Parathyroid adenoma (tissue), 2 donors: ENCODE data around the gene PRELID3B.

Source experiments
- H2AFZ ChIP-seq: fragments of 300-600 bp; sonication (generic); one replicate; pipeline ENCODE4 v1.7.0; 2017; ENCODE audit warnings: antibody characterized with exemption, mild to moderate bottlenecking
- H3K27ac ChIP-seq: fragments of 300-600 bp; sonication (generic); one replicate; pipeline ENCODE4 v1.7.0; 2017
- H3K27me3 ChIP-seq: fragments of 300-600 bp; sonication (generic); one replicate; pipeline ENCODE4 v1.7.0; 2017; ENCODE audit warnings: low read length; ENCODE audit not compliant: control insufficient read depth, insufficient read depth
- H3K36me3 ChIP-seq: fragments of 300-600 bp; sonication (generic); one replicate; pipeline ENCODE4 v1.7.0; 2017; ENCODE audit warnings: low read length; ENCODE audit not compliant: control insufficient read depth, insufficient read depth
- H3K4me1 ChIP-seq: fragments of 300-600 bp; sonication (generic); one replicate; pipeline ENCODE4 v1.7.0; 2017; ENCODE audit warnings: control low read depth
- H3K4me2 ChIP-seq: fragments of 300-600 bp; sonication (generic); one replicate; pipeline ENCODE4 v1.7.0; 2017; ENCODE audit warnings: low read length
- H3K4me3 ChIP-seq: fragments of 300-600 bp; sonication (generic); one replicate; pipeline ENCODE4 v1.7.0; 2017; ENCODE audit warnings: low read depth, low read length
- H3K79me2 ChIP-seq: fragments of 300-600 bp; sonication (generic); one replicate; pipeline ENCODE4 v1.7.0; 2017; ENCODE audit warnings: control low read depth
- H3K9ac ChIP-seq: fragments of 300-600 bp; sonication (generic); one replicate; pipeline ENCODE4 v1.7.0; 2017; ENCODE audit warnings: mild to moderate bottlenecking
- H3K9me3 ChIP-seq: fragments of 300-600 bp; sonication (generic); one replicate; pipeline ENCODE4 v1.7.0; 2017; ENCODE audit warnings: low read length; ENCODE audit not compliant: control insufficient read depth
- CTCF ChIP-seq: fragments of 300-600 bp; sonication (generic); IDR thresholded peaks from one replicate; pipeline ENCODE4 v1.7.0; 2017; ENCODE audit warnings: antibody characterized with exemption, mild to moderate bottlenecking
- donor health status: primary hyperparathyroidism.

The PRELID3B gene

GRCh38 chr20:59033093-59033492, 9.5 kb downstream of the PRELID3B start:
- Histone ChIP-seq H3K79me2 (peaks cover 10% of the 10 kb centered on the region), H3K27me3 (no peaks in the 10 kb centered on the region), H3K9me3 (no peaks in the 10 kb centered on the region), H3K27ac (peak overlapping the region; percentile 84), H3K4me3 (peak overlapping the region; percentile 87), H3K9ac (no peak overlapping the region), H2AFZ (no peak overlapping the region), H3K36me3 (no peaks in the 10 kb centered on the region), H3K4me2 (peak overlapping the region; percentile 86), H3K4me1 (peaks cover 16% of the 10 kb centered on the region)
- TF ChIP-seq CTCF, result no peak

GRCh38 chr20:59032713-59033059, 9.9 kb downstream of the PRELID3B start:
- Histone ChIP-seq H3K27ac (peak overlapping the region; percentile 84), H3K4me1 (peaks cover 16% of the 10 kb centered on the region), H3K9me3 (no peaks in the 10 kb centered on the region), H3K79me2 (peaks cover 10% of the 10 kb centered on the region), H3K27me3 (no peaks in the 10 kb centered on the region), H3K36me3 (no peaks in the 10 kb centered on the region), H2AFZ (peak overlapping the region; percentile 94), H3K4me2 (peak overlapping the region; percentile 86), H3K9ac (no peak overlapping the region), H3K4me3 (peak overlapping the region; percentile 87)
- TF ChIP-seq CTCF, result no peak

GRCh38 chr20:59032023-59032712, 10.4 kb downstream of the PRELID3B start, which contains the start of gene ATP5F1E:
Gene ATP5F1E, minus strand, starts transcription at chr20:59032335. Its CDS starts 84 bp downstream, at chr20:59032251.
- peak within 1 kb of the TSS; percentile 84 for H3K27ac ChIP-seq
- H3K4me3 ChIP-seq, result peak within 1 kb of the TSS; percentile 87
- H3K79me2 ChIP-seq, result peaks cover 10% of the 10 kb centered on the region
- no peaks in the 10 kb centered on the region for H3K27me3 ChIP-seq
- peak within 1 kb of the TSS; percentile 86 for H3K4me2 ChIP-seq
- H2AFZ ChIP-seq, result peak within 1 kb of the TSS; percentile 94
- peaks cover 16% of the 10 kb centered on the region for H3K4me1 ChIP-seq
- TF ChIP-seq CTCF, result no peak
- no peaks in the 10 kb centered on the region for H3K36me3 ChIP-seq
- no peaks in the 10 kb centered on the region for H3K9me3 ChIP-seq
- H3K9ac ChIP-seq, result no peak within 1 kb of the TSS

GRCh38 chr20:59031564-59032022, 11.0 kb downstream of the PRELID3B start:
- H3K27ac ChIP-seq, result peak overlapping the region; percentile 84
- peaks cover 16% of the 10 kb centered on the region for H3K4me1 ChIP-seq
- no peak overlapping the region for H3K9ac ChIP-seq
- no peaks in the 10 kb centered on the region for H3K27me3 ChIP-seq
- H3K4me2 ChIP-seq, result peak overlapping the region; percentile 86
- TF ChIP-seq CTCF, result no peak
- H3K36me3 ChIP-seq, result no peaks in the 10 kb centered on the region
- H3K4me3 ChIP-seq, result peak overlapping the region; percentile 87
- H2AFZ ChIP-seq, result peak overlapping the region; percentile 94
- H3K9me3 ChIP-seq, result no peaks in the 10 kb centered on the region
- H3K79me2 ChIP-seq, result peaks cover 12% of the 10 kb centered on the region
